Upper lobe of left lung (tissue), 6 donors: ENCODE measurements around the gene PPM1E. TPM values are rescaled to one million over a fixed set of nuclear protein-coding genes. Genes with fewer than 3 reads are reported as not detected.
A peak's percentile ranks its signal among the peaks of the same experiment; 100 is the strongest.

Experiments
- ATAC-seq, 2 donors: fragments of 200-7000 bp; cut with Tn5 transposase; one replicate each; pipeline ENCODE4 v1.9.1; 2022; ENCODE audit warnings: mild to moderate bottlenecking in 2 of 2, moderate library complexity in 2 of 2; ENCODE audit not compliant: low FRiP score in 2 of 2
- DNase-seq, 2 donors: peaks; one replicate each; pipeline ENCODE4 v3.0.0-alpha.2; 2019 to 2020
- H3K27ac ChIP-seq, 4 donors: fragments of 200-600 bp; sonication (generic); one replicate each; pipeline ENCODE4 v1.5.1; 2016 to 2019
- H3K27me3 ChIP-seq, 4 donors: fragments of 200-600 bp; sonication (generic); one replicate each; pipeline ENCODE4 v1.5.1; 2017 to 2019
- H3K36me3 ChIP-seq, 4 donors: fragments of 200-600 bp; sonication (generic); one replicate each; pipeline ENCODE4 v1.5.1; 2016 to 2019
- H3K4me1 ChIP-seq, 4 donors: fragments of 200-600 bp; sonication (generic); one replicate each; pipeline ENCODE4 v1.5.1; 2018 to 2019
- H3K4me3 ChIP-seq, 4 donors: fragments of 200-600 bp; sonication (generic); one replicate each; pipeline ENCODE4 v1.5.1; 2017 to 2019; ENCODE audit warnings: mild to moderate bottlenecking in 2 of 4, moderate library complexity in 1 of 4
- H3K9me3 ChIP-seq, 4 donors: fragments of 200-600 bp; sonication (generic); one replicate each; pipeline ENCODE4 v1.5.1; 2018 to 2019
- CTCF ChIP-seq, 6 experiments: fragments of 450-650 bp in 4 of 6; fragments of 200-600 bp in 2 of 6; sonication (generic) in 2 of 6; IDR thresholded peaks; one replicate each; pipeline ENCODE4 v1.5.1; 2016 to 2019; ENCODE audit warnings: antibody characterized with exemption in 6 of 6
- EP300 ChIP-seq, 4 donors: sonication (generic); formaldehyde crosslinking; IDR thresholded peaks; one replicate each; pipeline ENCODE4 v1.5.1; 2017; ENCODE audit warnings: antibody characterized with exemption in 4 of 4, control low read depth in 2 of 4
- POLR2A ChIP-seq, 4 donors: fragments of 450-650 bp; IDR thresholded peaks; one replicate each; pipeline ENCODE4 v1.5.1; 2016 to 2017; ENCODE audit warnings: antibody characterized with exemption in 4 of 4, mild to moderate bottlenecking in 2 of 4
- POLR2AphosphoS5 ChIP-seq, 2 donors: sonication (generic); formaldehyde crosslinking; IDR thresholded peaks; one replicate each; pipeline ENCODE4 v1.5.1; 2017; ENCODE audit warnings: antibody characterized with exemption in 2 of 2
- WGBS, 2 donors: methylation state at CpG; one replicate each; pipeline ENCODE4 v1.1.5; 2017 to 2018; 5-methylcytosine and 5-hydroxymethylcytosine counted together
- total RNA-seq, 6 donors: library from RNA; depleted of rRNA in 4 of 6; stranded (reverse); fragments of >200 nt in 4 of 6; gene quantifications; one replicate each; pipeline versions ENCODE4 v1.1.0 to v1.2.1, GENCODE V29; 2016 to 2021
- donor health status: DM: no; HTN: no; CAD: no; lungs with moderate emphysema.
- donor health status: DM: no; HTN: yes; CAD: no; lungs with severe emphysema.

The PPM1E gene
- total RNA-seq, 6 donors from 2014 or later, result under 0.01 to 0.76 (median 0.18) TPM

- DNase-seq, result no peak
- WGBS, 2 donors, result 70 to 71% methylated on average over 6 of the region's 6 CpGs
- no peak overlapping the region for H3K27ac ChIP-seq
- no peaks in the 10 kb centered on the region for H3K36me3 ChIP-seq
- no peaks in the 10 kb centered on the region for H3K27me3 ChIP-seq
- no peaks in the 10 kb centered on the region for H3K9me3 ChIP-seq
- no peak overlapping the region for H3K4me3 ChIP-seq
- no peak for ATAC-seq
- TF ChIP-seq EP300 (IDR thresholded peaks at IDR 0.05) (no peak), CTCF (IDR thresholded peaks at IDR 0.05) (no peak), POLR2A (IDR thresholded peaks at IDR 0.05) (no peak), POLR2AphosphoS5 (IDR thresholded peaks at IDR 0.05) (no peak)
- H3K4me1 ChIP-seq, result peaks cover 0 to 4% (median 0%) of the 10 kb centered on the region in 4 donors
Measured at GRCh38 chr17:58985367-58985766, 229.7 kb downstream of the PPM1E start.

- Histone ChIP-seq H3K27ac (no peak overlapping the region), H3K4me1 (peaks cover 0 to 4% (median 0%) of the 10 kb centered on the region in 4 donors), H3K9me3 (no peaks in the 10 kb centered on the region), H3K36me3 (no peaks in the 10 kb centered on the region), H3K27me3 (no peaks in the 10 kb centered on the region), H3K4me3 (no peak overlapping the region)
- DNase-seq (no peak), ATAC-seq (no peak)
- 84 to 91% methylated on average over 6 of the region's 6 CpGs for WGBS, 2 donors
- TF ChIP-seq CTCF (IDR thresholded peaks at IDR 0.05), result no peak
- TF ChIP-seq POLR2A (IDR thresholded peaks at IDR 0.05), result no peak
- no peak for TF ChIP-seq POLR2AphosphoS5 (IDR thresholded peaks at IDR 0.05)
- no peak for TF ChIP-seq EP300 (IDR thresholded peaks at IDR 0.05)
Measured at GRCh38 chr17:58985971-58986370, 230.3 kb downstream of the PPM1E start.

- H3K27ac ChIP-seq, result no peak overlapping the region
- H3K27me3 ChIP-seq, result no peaks in the 10 kb centered on the region
- H3K4me1 ChIP-seq, result peaks cover 0 to 6% (median 4%) of the 10 kb centered on the region in 4 donors
- no peaks in the 10 kb centered on the region for H3K9me3 ChIP-seq
- DNase-seq (no peak), ATAC-seq (no peak)
- no peak overlapping the region for H3K4me3 ChIP-seq
- 48 to 93% methylated on average over 2 of the region's 2 CpGs for WGBS, 2 donors
- no peaks in the 10 kb centered on the region for H3K36me3 ChIP-seq
- TF ChIP-seq POLR2AphosphoS5 (IDR thresholded peaks at IDR 0.05) (no peak), EP300 (IDR thresholded peaks at IDR 0.05) (no peak), POLR2A (IDR thresholded peaks at IDR 0.05) (no peak), CTCF (IDR thresholded peaks at IDR 0.05) (no peak)
Measured at GRCh38 chr17:58989629-58990028, 234.0 kb downstream of the PPM1E start.

GRCh38 chr17:58991718-58992331 is 236.2 kb downstream of the PPM1E start:
- Histone ChIP-seq H3K27me3 (no peaks in the 10 kb centered on the region), H3K4me3 (no peak overlapping the region), H3K4me1 (peaks cover 0 to 6% (median 2%) of the 10 kb centered on the region in 4 donors), H3K9me3 (no peaks in the 10 kb centered on the region), H3K36me3 (peaks cover 0 to 4% (median 0%) of the 10 kb centered on the region in 4 donors), H3K27ac (peak overlapping the region; percentile 20 to 72 (median 68))
- DNase-seq, result peak in 1 of 2 donors; percentile 86
- 58 to 74% methylated on average over 4 of the region's 4 CpGs for WGBS, 2 donors
- ATAC-seq, result peak; percentile 55 to 91
- peak in 1 of 2 donors; percentile 33 for TF ChIP-seq POLR2AphosphoS5 (IDR thresholded peaks at IDR 0.05)
- no peak for TF ChIP-seq CTCF (IDR thresholded peaks at IDR 0.05)
- TF ChIP-seq EP300 (IDR thresholded peaks at IDR 0.05), result peak in 1 of 4 donors; percentile 23

GRCh38 chr17:58993311-58993710 is 237.7 kb downstream of the PPM1E start:
- ATAC-seq (no peak), DNase-seq (no peak)
- peaks cover 0 to 6% (median 2%) of the 10 kb centered on the region in 4 donors for H3K4me1 ChIP-seq
- H3K27ac ChIP-seq, result peak overlapping the region in 2 of 4 donors; percentile 71 to 72
- H3K4me3 ChIP-seq, result no peak overlapping the region
- no peaks in the 10 kb centered on the region for H3K27me3 ChIP-seq
- H3K9me3 ChIP-seq, result no peaks in the 10 kb centered on the region
- 87 to 93% methylated on average over 5 of the region's 5 CpGs for WGBS, 2 donors
- H3K36me3 ChIP-seq, result peaks cover 0 to 16% (median under 1%) of the 10 kb centered on the region in 4 donors
- no peak for TF ChIP-seq POLR2A (IDR thresholded peaks at IDR 0.05)
- TF ChIP-seq POLR2AphosphoS5 (IDR thresholded peaks at IDR 0.05), result no peak
- TF ChIP-seq CTCF (IDR thresholded peaks at IDR 0.05), result no peak
- no peak for TF ChIP-seq EP300 (IDR thresholded peaks at IDR 0.05)
